T-helper 1 cell (primary cell): ENCODE measurements around the gene ADAM30.
A peak's percentile ranks its signal among the peaks of the same experiment; 100 is the strongest.

Experiments used
- DNase-seq, 5 donors: peaks; one replicate each; pipeline ENCODE4 v3.0.0-alpha.2; 2012 to 2020

Gene ADAM30

DNA sequence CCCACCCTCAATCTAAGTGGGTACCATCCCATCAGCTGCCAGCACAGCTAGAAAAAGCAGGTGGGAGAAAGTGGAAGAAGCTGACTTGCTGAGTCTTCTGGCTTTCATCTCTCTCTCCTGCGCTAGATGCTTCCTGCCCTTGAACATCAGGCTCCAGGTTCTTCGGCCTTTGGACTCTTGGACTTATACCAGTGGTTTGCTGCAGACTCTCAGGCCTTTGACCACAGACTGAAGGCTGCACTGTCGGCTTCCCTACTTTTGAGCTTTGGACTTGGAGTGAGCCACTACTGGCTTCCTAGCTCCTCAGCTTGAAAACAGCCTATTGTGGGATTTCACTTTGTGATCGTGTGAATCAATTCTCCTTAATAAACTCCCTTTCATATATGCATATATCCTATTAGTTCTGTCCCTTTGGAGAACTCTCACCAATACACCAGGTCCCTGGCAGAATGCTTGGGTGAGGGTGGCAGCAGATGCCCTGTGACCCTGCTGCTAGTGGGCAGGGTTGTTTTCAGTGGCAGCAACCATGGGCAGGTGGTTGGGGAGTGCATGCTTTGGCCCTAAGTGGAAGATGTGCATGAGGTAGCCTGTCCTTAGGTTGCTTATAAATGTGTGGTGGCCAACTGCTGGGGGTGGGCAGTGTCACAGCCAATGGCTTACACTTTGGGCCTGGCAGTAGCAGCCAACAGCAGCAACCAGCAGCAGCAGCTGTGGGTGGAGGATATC lies 10.8 kb upstream of the ADAM30 start:
- no peak for DNase-seq

- no peak for DNase-seq
Measured at GRCh38 chr1:119903443-119903835, 7.1 kb upstream of the ADAM30 start.

DNA sequence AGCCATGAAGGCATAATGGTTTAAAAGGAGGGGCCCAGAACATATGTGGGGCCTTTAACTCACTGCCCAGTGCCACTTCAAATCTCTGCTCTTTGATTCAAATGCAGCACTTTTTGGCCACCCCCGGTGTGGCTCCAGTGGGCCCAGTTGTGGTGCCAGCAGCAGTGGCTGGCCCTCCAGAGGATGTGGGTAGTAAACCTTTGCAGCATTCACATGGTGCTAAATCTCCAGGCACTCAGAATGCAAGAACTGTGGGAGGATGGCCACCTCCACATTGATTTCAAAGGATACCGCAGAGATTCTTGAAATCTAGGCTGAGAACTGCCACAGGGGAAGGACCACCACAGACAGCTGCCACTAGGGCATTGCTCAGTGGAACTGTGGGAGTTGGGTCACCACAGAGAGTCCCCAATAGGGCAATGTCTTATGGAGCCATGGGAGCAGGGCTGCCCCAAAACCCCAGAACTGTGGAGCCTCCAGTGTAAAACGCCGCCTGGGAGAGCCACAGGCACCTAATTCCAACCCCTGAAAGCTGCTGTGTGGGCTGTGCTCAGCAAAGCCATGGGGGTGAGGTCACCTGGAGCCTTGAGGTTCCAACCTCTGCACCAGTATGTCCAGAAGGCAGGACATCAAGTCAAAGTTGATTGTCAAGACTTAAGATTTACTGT lies 6.6 kb upstream of the ADAM30 start:
- no peak for DNase-seq

GRCh38 chr1:119898981-119899720 lies 2.8 kb upstream of the ADAM30 start:
- DNase-seq: no peak

DNA sequence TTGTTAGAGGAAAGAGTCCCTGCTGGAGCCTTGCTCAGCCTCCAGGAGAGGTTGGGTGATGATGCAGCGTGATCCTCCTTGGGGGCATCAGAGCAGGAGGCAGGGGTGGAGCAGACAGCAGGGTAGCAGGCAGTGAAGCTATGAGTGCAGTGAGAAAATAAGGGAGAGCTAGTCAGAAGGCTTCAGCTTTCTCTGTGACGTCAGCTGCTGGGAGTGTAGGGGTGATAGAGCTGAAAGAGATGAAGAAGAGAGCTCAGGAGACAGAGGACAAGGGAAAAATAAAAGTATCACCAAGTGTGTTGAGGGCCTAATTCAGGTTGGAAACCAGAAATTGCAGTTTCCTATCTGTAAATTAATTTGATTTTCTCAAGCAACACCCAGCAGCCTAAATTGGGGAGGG lies 2.2 kb upstream of the ADAM30 start:
- DNase-seq: no peak

GRCh38 chr1:119895102-119895501 lies 1.2 kb downstream of the ADAM30 start:
- DNase-seq: no peak

- no peak for DNase-seq
Measured at GRCh38 chr1:119893827-119894700, 2.3 kb downstream of the ADAM30 start.

DNA sequence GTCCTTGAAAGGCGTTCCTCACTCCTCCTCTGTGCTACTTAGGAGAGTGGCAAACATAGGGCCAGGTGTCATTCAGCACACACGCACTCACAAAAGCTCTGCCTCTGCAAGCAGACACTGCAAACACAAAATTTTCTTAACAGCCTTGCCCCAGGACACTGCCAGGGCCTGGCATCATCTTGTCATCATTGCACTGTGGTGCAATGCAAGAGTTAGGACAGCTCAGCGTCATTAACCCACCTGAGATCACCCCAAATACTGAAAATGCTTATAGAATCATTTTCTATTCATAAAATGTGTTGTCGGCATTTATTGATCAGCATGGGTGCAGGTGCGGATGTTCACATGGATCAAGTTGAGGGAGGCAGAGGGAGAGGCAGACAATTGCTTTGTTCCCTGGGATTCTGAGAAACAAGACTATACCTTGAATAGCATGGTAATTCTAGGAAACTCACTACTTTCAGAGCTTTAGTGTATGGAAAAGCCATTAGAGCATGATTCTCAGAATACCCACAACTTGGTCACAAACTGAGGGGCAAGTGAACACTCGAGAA lies 3.0 kb downstream of the ADAM30 start:
- DNase-seq: peak in 1 of 5 donors; percentile 82

- no peak for DNase-seq
Measured at GRCh38 chr1:119891386-119891785, 4.9 kb downstream of the ADAM30 start.

GRCh38 chr1:119888476-119888875 lies 7.8 kb downstream of the ADAM30 start:
- no peak for DNase-seq

GRCh38 chr1:119887427-119887826 lies 8.9 kb downstream of the ADAM30 start:
- DNase-seq: no peak

DNA sequence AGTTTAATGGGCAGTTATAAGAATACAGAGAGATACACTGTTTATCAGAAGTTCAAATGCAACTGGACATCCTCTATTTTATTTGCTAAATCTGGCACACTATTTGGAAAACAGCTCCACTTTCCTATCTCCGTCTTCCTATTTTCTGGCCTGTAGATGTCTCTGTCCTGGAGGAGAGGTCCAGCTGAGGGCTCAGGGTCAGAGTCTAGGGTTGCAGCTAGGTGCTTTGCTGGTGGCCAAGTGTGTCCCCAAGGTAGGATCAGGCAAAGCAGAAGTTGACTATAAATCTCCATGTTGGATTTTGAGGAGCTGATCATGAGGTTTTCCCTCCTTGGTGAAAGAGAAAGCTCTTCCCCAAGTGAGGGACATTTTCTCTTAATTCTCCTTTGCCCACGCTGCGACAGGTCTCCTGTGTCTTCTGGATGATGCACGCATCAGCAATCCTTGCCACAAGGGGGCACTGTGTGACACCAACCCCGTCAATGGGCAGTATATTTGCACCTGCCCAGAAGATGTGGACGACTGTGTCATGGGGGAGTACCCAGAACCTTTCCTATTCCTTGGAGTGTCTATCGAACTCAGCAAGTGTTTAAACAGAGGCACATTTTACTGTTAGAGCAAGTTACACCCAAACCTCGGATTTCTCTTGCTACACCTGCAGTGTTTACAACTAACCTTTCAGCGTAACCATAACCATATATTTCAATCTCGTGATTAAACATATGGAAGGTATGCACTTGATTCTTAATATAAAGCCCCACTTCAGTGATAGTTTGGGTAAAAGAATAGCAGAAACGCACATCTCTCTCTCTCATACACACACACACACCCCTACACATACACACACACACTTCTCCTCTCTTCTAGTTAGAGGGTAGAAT lies 10.2 kb downstream of the ADAM30 start:
- DNase-seq: peak in 4 of 5 donors; percentile 19 to 56 (median 28)

DNA sequence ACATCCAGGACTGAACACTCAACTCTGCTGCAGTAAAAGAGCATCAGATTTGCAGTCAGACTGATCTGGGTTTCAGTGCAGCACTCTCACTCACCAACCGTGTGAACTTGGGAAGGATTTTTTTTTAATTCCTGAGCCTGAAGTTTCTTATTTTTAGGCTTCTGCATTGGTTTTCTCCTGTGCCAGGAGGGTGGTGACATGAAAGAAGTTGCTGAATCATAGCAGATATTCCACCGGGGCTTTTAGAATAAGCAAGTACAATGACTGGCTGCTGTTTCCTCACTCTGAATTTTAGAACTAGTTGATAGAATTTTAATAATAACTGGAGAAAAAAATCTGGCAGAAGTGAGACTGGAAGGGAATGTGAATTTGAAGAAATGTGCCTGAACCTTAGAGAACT lies 11.6 kb downstream of the ADAM30 start:
- no peak for DNase-seq

DNA sequence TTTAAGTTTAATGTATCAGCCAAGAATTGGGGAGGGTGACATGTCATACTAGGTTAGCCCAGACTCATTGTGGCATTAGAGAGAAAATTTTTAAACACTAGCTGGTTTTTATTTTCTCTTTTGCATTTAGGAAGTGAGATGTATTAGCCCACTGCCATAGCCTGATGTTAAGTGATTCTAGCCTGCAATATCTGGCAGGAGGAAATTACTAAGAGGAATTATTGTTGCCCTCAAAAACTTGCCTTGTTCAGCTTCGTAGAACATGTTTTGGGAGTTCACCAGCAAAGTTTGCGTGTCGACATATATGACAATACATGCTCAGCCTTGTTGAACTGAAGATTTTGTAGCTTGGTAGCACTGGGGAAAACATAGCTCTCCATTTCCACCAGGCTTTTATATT lies 12.5 kb downstream of the ADAM30 start:
- DNase-seq: no peak

GRCh38 chr1:119882132-119883049 lies 13.9 kb downstream of the ADAM30 start:
- DNase-seq: no peak

DNA sequence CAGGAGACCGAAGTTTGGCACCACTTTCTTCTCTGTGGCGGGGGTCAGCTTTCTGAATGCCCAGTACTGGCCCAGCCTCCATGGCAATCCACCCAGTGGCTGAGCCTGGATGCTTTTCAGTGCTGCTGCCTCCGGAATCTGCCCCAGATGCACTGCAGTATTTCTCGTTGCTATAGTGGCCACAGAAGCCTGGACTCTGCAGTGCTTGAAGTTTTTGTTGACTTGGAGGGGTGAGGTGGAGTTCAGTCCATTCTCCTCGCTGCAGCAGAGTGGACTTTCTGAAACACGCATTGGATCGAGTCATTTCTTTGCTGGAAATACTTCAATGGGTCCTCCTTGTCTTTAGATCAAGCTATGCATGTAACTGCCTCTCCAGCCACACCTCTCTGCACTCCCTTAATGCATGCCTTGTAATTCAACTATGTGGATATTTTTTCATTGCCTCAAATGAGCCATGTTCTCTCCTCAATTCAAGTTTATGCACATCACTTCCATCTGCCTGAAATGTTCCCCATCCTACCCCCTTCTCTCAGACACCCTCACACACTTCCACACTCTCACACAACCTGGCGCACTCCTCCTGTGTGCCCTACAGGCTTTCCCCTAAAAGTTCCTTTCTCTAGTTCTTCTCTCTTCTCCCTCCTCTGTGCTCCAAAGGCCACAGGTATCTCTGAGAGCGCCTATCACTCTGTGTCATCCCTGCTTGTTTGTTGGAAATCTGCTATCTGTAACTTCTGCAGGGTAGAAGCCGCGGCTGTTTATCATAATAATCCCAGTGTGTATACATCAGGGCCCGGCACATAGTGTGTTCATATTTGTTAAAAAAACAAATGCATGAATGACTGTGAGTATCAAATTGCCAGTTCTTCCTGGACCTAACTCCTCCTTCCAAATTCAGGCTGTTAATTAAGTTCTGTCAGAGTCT lies 16.5 kb downstream of the ADAM30 start:
- no peak for DNase-seq

- DNase-seq: no peak
Measured at GRCh38 chr1:119878171-119878570, 18.1 kb downstream of the ADAM30 start.

DNA sequence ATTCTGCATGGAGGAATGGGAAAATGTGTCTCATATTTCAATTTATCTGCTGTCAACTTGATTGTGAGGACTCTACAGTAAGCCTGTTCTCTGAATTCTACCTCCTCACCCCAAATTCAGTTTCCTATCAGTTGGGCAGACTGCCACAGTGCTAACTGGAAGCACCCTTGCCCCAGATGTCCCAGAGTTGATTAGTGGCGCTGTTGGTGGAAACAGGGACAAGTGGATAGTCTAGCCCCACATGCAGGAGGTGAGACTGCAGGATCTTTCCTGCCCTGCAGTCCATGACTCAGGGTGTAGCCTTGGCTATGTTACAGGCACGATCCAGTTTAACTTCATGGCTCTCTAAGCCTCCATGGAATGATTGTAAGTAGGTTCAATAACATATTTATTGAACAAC lies 22.1 kb downstream of the ADAM30 start:
- no peak for DNase-seq
